ENCODE measurements around the gene EDC3. TPM values are rescaled to one million over a fixed set of nuclear protein-coding genes. Genes with fewer than 3 reads are reported as not detected.

The EDC3 gene
- polyA plus RNA-seq, 1 donor from 2014 or later = 12.9 TPM

GRCh38 chr15:74616366-74616939, 79.4 kb downstream of the EDC3 start:
- peak overlapping the region; percentile 99 for H3K9ac ChIP-seq (ENCODE audit: low read length)
- no peaks in the 10 kb centered on the region for H3K27me3 ChIP-seq (ENCODE audit: insufficient read depth, low read depth, low read length)
- no peaks in the 10 kb centered on the region for H3K36me3 ChIP-seq (ENCODE audit: insufficient read depth, low read length)
- H3K27ac ChIP-seq (ENCODE audit: low read length) = peak overlapping the region; percentile 91
- TF ChIP-seq REST (IDR thresholded peaks at IDR 0.05; ENCODE audit: borderline replicate concordance) (no peak), SMC3 (conservative IDR thresholded peaks at IDR 0.05; ENCODE audit: poor library complexity) (no peak), EZH2 (IDR thresholded peaks at IDR 0.05; ENCODE audit: borderline replicate concordance, insufficient read depth, low read length, poor library complexity, severe bottlenecking) (no peak), POLR2AphosphoS5 (IDR thresholded peaks at IDR 0.05) (no peak), RAD21 (conservative IDR thresholded peaks at IDR 0.05) (no peak), CTCF (IDR thresholded peaks at IDR 0.05; ENCODE audit: poor library complexity, severe bottlenecking) (no peak), MXI1 (conservative IDR thresholded peaks at IDR 0.05; ENCODE audit: poor library complexity, severe bottlenecking) (no peak), TAF1 (IDR thresholded peaks at IDR 0.05; ENCODE audit: low read depth) (no peak), EP300 (conservative IDR thresholded peaks at IDR 0.05; ENCODE audit: poor library complexity, severe bottlenecking) (no peak)
- H3K79me2 ChIP-seq (replicated peaks; ENCODE audit: insufficient read depth, low read length) = peaks cover 30% of the 10 kb centered on the region
- H3K9me2 ChIP-seq (ENCODE audit: insufficient read depth, low read length) = no peaks in the 10 kb centered on the region
- no peaks in the 10 kb centered on the region for H3K9me3 ChIP-seq (ENCODE audit: low read length)
- H4K20me1 ChIP-seq (ENCODE audit: insufficient read depth) = peaks cover 4% of the 10 kb centered on the region
- H3K4me3 ChIP-seq (ENCODE audit: low read length) = peak overlapping the region; percentile 98
- H3K4me2 ChIP-seq (ENCODE audit: low read length) = peak overlapping the region; percentile 99
- peaks cover 4% of the 10 kb centered on the region for H3F3A ChIP-seq (ENCODE audit: insufficient read depth, low read length, poor library complexity, severe bottlenecking)
- H2AFZ ChIP-seq (ENCODE audit: low read depth, low read length) = peak overlapping the region; percentile 88

- no peaks in the 10 kb centered on the region for H3K27me3 ChIP-seq (ENCODE audit: insufficient read depth, low read depth, low read length)
- H3K27ac ChIP-seq (ENCODE audit: low read length) = peak within 1 kb of the TSS; percentile 91
- peak within 1 kb of the TSS; percentile 99 for H3K9ac ChIP-seq (ENCODE audit: low read length)
- H4K20me1 ChIP-seq (ENCODE audit: insufficient read depth) = peaks cover under 1% of the 10 kb centered on the region
- peak within 1 kb of the TSS; percentile 98 for H3K4me3 ChIP-seq (ENCODE audit: low read length)
- peaks cover 30% of the 10 kb centered on the region for H3K79me2 ChIP-seq (replicated peaks; ENCODE audit: insufficient read depth, low read length)
- H3K36me3 ChIP-seq (ENCODE audit: insufficient read depth, low read length) = no peaks in the 10 kb centered on the region
- TF ChIP-seq RAD21 (conservative IDR thresholded peaks at IDR 0.05) (peak; percentile 29), TAF1 (IDR thresholded peaks at IDR 0.05; ENCODE audit: low read depth) (peak; percentile 81), REST (IDR thresholded peaks at IDR 0.05; ENCODE audit: borderline replicate concordance) (no peak), POLR2AphosphoS5 (IDR thresholded peaks at IDR 0.05) (peak; percentile 89), EP300 (conservative IDR thresholded peaks at IDR 0.05; ENCODE audit: poor library complexity, severe bottlenecking) (peak; percentile 68), CTCF (IDR thresholded peaks at IDR 0.05; ENCODE audit: poor library complexity, severe bottlenecking) (no peak), MXI1 (conservative IDR thresholded peaks at IDR 0.05; ENCODE audit: poor library complexity, severe bottlenecking) (peak; percentile 75), SMC3 (conservative IDR thresholded peaks at IDR 0.05; ENCODE audit: poor library complexity) (peak; percentile 35), EZH2 (IDR thresholded peaks at IDR 0.05; ENCODE audit: borderline replicate concordance, insufficient read depth, low read length, poor library complexity, severe bottlenecking) (no peak)
- no peaks in the 10 kb centered on the region for H3K9me3 ChIP-seq (ENCODE audit: low read length)
- H3K9me2 ChIP-seq (ENCODE audit: insufficient read depth, low read length) = no peaks in the 10 kb centered on the region
- peaks cover 4% of the 10 kb centered on the region for H3F3A ChIP-seq (ENCODE audit: insufficient read depth, low read length, poor library complexity, severe bottlenecking)
- peak within 1 kb of the TSS; percentile 99 for H3K4me2 ChIP-seq (ENCODE audit: low read length)
- peak within 1 kb of the TSS; percentile 88 for H2AFZ ChIP-seq (ENCODE audit: low read depth, low read length)
Measured at GRCh38 chr15:74615508-74616365, 80.1 kb downstream of the EDC3 start, which contains the start of gene CLK3. TSS of gene CLK3 (plus strand) at chr15:74615836. CDS start at chr15:74619197, 3,361 bp downstream.

Measured in neural cell (in vitro differentiated cells).